Measurements from ENCODE around the gene KCNH4. TPM values are rescaled to one million over a fixed set of nuclear protein-coding genes. Genes with fewer than 3 reads are reported as not detected.

Gene KCNH4
- total and polyA plus RNA-seq, 2 donors (not counting 1 experiment from before 2014, with no cell fraction given), result 0.62 to 1.0 TPM

- no peak for DNase-seq
- H4K20me1 ChIP-seq (ENCODE audit: control insufficient read depth, insufficient read depth, low read length, poor library complexity, severe bottlenecking), result no peaks in the 10 kb centered on the region
Observed at GRCh38 chr17:42111871-42112551, 68.9 kb downstream of the KCNH4 start.

More at GRCh38 chr17:42111871-42112551, 68.9 kb downstream of the KCNH4 start:
- TF ChIP-seq, protein P1, sequence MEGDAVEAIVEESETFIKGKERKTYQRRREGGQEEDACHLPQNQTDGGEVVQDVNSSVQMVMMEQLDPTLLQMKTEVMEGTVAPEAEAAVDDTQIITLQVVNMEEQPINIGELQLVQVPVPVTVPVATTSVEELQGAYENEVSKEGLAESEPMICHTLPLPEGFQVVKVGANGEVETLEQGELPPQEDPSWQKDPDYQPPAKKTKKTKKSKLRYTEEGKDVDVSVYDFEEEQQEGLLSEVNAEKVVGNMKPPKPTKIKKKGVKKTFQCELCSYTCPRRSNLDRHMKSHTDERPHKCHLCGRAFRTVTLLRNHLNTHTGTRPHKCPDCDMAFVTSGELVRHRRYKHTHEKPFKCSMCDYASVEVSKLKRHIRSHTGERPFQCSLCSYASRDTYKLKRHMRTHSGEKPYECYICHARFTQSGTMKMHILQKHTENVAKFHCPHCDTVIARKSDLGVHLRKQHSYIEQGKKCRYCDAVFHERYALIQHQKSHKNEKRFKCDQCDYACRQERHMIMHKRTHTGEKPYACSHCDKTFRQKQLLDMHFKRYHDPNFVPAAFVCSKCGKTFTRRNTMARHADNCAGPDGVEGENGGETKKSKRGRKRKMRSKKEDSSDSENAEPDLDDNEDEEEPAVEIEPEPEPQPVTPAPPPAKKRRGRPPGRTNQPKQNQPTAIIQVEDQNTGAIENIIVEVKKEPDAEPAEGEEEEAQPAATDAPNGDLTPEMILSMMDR (IDR thresholded peaks at IDR 0.05), result no peak
- no peak for TF ChIP-seq EZH2 (IDR thresholded peaks at IDR 0.05; ENCODE audit: borderline replicate concordance, insufficient read depth, low read depth, low read length, poor library complexity, severe bottlenecking)
- H2AFZ ChIP-seq (ENCODE audit: insufficient read depth, low read depth, low read length, poor library complexity, severe bottlenecking), result peak overlapping the region; percentile 73
- H3K4me2 ChIP-seq (replicated peaks; ENCODE audit: low read depth, low read length, poor library complexity, severe bottlenecking), result peak overlapping the region; percentile 92
- CTCF ChIA-PET, result interaction anchor here (0.8 to 6.9 kb wide), 12 partner anchors 11 to 436 kb away, joined by 3 to 115 read pairs (median 4); partner anchors contain the start of genes CNP, KCNH4 and NKIRAS2
- H3K36me3 ChIP-seq (replicated peaks in 1 of 2; ENCODE audit: control extremely low read depth in 1 of 2, control insufficient read depth in 1 of 2, extremely low read depth in 1 of 2, insufficient read depth in 2 of 2, low read length in 1 of 2), result peaks cover 0 to 28% of the 10 kb centered on the region in 2 experiments
- WGBS (ENCODE audit: insufficient coverage), result 19% methylated on average over 11 of the region's 12 CpGs
- peaks cover 14% of the 10 kb centered on the region for H3K79me2 ChIP-seq (ENCODE audit: control insufficient read depth, insufficient read depth, low read length)
- Mint-ChIP-seq H3K4me3 (peak overlapping the region; percentile 88), H3K27ac (peak overlapping the region; percentile 84), H3K4me1 (peaks cover 61% of the 10 kb centered on the region), H3K9me3 (ENCODE audit: insufficient read depth) (no peaks in the 10 kb centered on the region), H3K27me3 (no peaks in the 10 kb centered on the region)
- H3K4me1 ChIP-seq (ENCODE audit: control insufficient read depth in 2 of 2, insufficient read depth in 2 of 2, low read length in 2 of 2), result peaks cover 43 to 60% of the 10 kb centered on the region in 2 donors
- peaks cover 0 to 4% (median 0%) of the 10 kb centered on the region in 3 donors for H3K9me3 ChIP-seq (ENCODE audit: control extremely low read depth in 1 of 3, control insufficient read depth in 2 of 3, insufficient read depth in 1 of 3, low read length in 2 of 3)
- H3K9ac ChIP-seq (ENCODE audit: low read length), result peak overlapping the region; percentile 81
- H3K27me3 ChIP-seq (replicated peaks in 1 of 4; ENCODE audit: control extremely low read depth in 1 of 4, control insufficient read depth in 3 of 4, insufficient read depth in 4 of 4, low read length in 3 of 4), result no peaks in the 10 kb centered on the region
- POLR2A ChIA-PET, result interaction anchor here (0.6 to 1.9 kb wide), 8 partner anchors 9 to 252 kb away, joined by 3 to 25 read pairs (median 5); partner anchors contain the start of genes CNP, DNAJC7 and KAT2A
- H3K27ac ChIP-seq (ENCODE audit: low read length in 2 of 2), result peak overlapping the region; percentile 85 to 88
- peak overlapping the region; percentile 26 to 77 (median 53) for H3K4me3 ChIP-seq (ENCODE audit: control extremely low read depth in 1 of 5, extremely low read depth in 1 of 5, insufficient read depth in 1 of 5, low read depth in 2 of 5, low read length in 4 of 5)
- intact Hi-C loops (cut with micrococcal nuclease), result loop anchor here (1.0 to 10.0 kb wide), 5 partner anchors 43 to 273 kb away; partner anchors contain the start of genes KCNH4, ODAD4 and STAT3
- no peak for ATAC-seq (ENCODE audit: low read depth)

All from B cell (primary cell).